WERI-Rb-1 (cell line): ENCODE data around the gene NISCH.

Source experiments
- DNase-seq: peaks from one replicate; pipeline ENCODE4 v3.0.0-alpha.2; 2020
- H3K27ac ChIP-seq: fragments of 250-450 bp; sonication (Bioruptor Pico); 2 replicates; pipeline ENCODE4 v1.5.1; 2020; ENCODE audit warnings: mild to moderate bottlenecking, moderate library complexity
- H3K27me3 ChIP-seq: fragments of 250-450 bp; sonication (Bioruptor Pico); 2 replicates; pipeline ENCODE4 v1.5.1; 2021; ENCODE audit warnings: mild to moderate bottlenecking, low read depth, moderate library complexity; ENCODE audit not compliant: insufficient read depth, severe bottlenecking
- H3K36me3 ChIP-seq: fragments of 250-450 bp; sonication (Bioruptor Pico); 2 replicates; pipeline ENCODE4 v1.5.1; 2020; ENCODE audit warnings: mild to moderate bottlenecking, moderate library complexity
- H3K4me3 ChIP-seq: 2 replicates; pipeline ENCODE4 v1.5.1; 2011; ENCODE audit warnings: low read depth, mild to moderate bottlenecking, control low read depth, low read length
- H3K9me3 ChIP-seq: fragments of 250-450 bp; sonication (Bioruptor Pico); 2 replicates; pipeline ENCODE4 v1.5.1; 2021; ENCODE audit warnings: mild to moderate bottlenecking, moderate library complexity; ENCODE audit not compliant: severe bottlenecking
- TF ChIP-seq, protein P1 (sequence below): IDR thresholded peaks from 2 replicates; pipeline ENCODE4 v1.5.1; 2011; ENCODE audit warnings: low read depth, mild to moderate bottlenecking, control low read depth, inconsistent platforms, low read length

The NISCH gene

DNA sequence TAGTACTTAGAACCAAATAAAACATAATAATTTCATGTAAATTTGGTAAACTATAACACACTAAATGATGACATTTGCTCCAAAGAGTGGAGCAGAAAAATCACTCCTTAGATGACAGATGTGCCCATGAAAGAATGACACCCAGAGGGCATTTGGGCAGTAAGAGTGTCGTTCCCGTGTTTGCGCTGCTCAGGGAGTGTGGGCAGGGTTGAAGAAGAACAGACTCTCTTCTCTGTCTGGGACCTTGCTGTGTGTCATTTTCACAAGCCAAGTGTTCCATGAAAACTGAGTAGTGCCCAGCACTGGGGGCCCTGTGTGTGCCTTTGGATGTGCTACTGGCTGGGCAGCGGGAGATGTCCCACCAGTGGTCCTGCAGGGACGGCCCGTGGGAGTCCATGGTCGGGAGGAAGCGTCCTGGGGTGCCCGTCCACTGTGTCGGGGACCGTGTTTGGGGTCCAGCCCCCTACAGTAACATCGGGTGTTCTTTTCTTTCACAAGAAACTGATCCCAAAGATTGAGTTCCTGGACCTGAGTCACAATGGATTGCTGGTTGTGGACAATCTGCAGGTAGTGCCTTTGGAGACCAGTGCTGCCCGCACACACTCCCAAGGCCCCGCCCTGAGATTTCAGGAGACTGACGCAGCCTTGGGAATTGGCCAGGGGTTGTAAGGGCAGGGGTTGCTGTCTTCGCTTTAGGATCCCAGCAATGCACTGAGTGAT, 21.8 kb downstream of the NISCH start:
- H3K27ac ChIP-seq = no peak overlapping the region
- H3K4me3 ChIP-seq = no peak overlapping the region
- DNase-seq = no peak
- peaks cover 100% of the 10 kb centered on the region for H3K36me3 ChIP-seq
- no peaks in the 10 kb centered on the region for H3K9me3 ChIP-seq
- H3K27me3 ChIP-seq = no peaks in the 10 kb centered on the region
- TF ChIP-seq, protein P1, sequence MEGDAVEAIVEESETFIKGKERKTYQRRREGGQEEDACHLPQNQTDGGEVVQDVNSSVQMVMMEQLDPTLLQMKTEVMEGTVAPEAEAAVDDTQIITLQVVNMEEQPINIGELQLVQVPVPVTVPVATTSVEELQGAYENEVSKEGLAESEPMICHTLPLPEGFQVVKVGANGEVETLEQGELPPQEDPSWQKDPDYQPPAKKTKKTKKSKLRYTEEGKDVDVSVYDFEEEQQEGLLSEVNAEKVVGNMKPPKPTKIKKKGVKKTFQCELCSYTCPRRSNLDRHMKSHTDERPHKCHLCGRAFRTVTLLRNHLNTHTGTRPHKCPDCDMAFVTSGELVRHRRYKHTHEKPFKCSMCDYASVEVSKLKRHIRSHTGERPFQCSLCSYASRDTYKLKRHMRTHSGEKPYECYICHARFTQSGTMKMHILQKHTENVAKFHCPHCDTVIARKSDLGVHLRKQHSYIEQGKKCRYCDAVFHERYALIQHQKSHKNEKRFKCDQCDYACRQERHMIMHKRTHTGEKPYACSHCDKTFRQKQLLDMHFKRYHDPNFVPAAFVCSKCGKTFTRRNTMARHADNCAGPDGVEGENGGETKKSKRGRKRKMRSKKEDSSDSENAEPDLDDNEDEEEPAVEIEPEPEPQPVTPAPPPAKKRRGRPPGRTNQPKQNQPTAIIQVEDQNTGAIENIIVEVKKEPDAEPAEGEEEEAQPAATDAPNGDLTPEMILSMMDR = no peak

GRCh38 chr3:52477796-52478095, 22.3 kb downstream of the NISCH start:
- H3K4me3 ChIP-seq = no peak overlapping the region
- H3K27ac ChIP-seq = no peak overlapping the region
- no peaks in the 10 kb centered on the region for H3K27me3 ChIP-seq
- TF ChIP-seq, protein P1 = no peak
- DNase-seq = no peak
- H3K9me3 ChIP-seq = no peaks in the 10 kb centered on the region
- H3K36me3 ChIP-seq = peaks cover 100% of the 10 kb centered on the region

DNA sequence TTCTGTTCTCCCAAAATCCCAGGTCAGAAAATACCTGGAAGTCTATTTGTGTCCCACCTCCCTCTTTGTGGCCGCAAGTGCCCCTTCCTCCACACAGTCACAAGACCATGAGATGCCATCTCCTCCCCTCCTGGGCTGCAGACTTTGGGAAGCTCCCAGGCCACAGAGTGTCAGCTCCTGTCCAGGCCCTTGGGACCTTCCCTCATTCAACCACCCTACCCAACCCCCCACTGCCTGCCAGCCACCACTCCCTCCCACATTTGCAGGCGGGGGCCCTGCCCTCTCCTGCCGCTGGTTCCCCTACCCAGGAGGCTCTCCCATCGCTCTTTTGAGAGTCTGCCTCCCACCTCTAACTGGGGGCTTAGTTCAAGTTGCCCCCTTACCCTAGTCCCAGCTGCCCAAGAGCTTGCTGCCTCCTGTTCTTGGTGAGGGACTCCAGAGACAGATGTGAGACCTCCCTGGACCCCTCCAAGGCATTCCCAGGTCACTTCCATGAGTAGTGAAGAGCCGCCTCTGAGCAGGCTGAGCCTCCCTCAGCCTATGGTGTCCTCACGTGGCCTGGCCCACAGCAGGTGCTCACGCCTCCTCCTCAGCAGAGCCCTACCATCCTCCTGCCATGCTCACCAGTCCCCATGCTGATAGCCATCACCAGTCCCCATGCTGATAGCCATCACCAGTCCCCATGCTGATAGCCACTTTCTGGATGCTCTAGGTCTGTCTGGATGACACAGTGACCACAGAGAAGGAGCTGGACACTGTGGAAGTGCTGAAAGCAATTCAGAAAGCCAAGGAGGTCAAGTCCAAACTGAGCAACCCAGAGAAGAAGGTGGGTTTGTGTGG, 23.9 kb downstream of the NISCH start:
- TF ChIP-seq, protein P1 = no peak
- H3K36me3 ChIP-seq = peaks cover 98% of the 10 kb centered on the region

GRCh38 chr3:52479877-52480575, 24.6 kb downstream of the NISCH start:
- Histone ChIP-seq H3K9me3 (no peaks in the 10 kb centered on the region), H3K4me3 (no peak overlapping the region), H3K36me3 (peaks cover 96% of the 10 kb centered on the region), H3K27ac (no peak overlapping the region), H3K27me3 (no peaks in the 10 kb centered on the region)
- TF ChIP-seq, protein P1 = no peak
- DNase-seq = no peak

More for the DNA sequence above, 23.9 kb downstream of the NISCH start:
- Histone ChIP-seq H3K27ac (no peak overlapping the region), H3K4me3 (no peak overlapping the region), H3K9me3 (no peaks in the 10 kb centered on the region), H3K27me3 (no peaks in the 10 kb centered on the region)
- no peak for DNase-seq

DNA sequence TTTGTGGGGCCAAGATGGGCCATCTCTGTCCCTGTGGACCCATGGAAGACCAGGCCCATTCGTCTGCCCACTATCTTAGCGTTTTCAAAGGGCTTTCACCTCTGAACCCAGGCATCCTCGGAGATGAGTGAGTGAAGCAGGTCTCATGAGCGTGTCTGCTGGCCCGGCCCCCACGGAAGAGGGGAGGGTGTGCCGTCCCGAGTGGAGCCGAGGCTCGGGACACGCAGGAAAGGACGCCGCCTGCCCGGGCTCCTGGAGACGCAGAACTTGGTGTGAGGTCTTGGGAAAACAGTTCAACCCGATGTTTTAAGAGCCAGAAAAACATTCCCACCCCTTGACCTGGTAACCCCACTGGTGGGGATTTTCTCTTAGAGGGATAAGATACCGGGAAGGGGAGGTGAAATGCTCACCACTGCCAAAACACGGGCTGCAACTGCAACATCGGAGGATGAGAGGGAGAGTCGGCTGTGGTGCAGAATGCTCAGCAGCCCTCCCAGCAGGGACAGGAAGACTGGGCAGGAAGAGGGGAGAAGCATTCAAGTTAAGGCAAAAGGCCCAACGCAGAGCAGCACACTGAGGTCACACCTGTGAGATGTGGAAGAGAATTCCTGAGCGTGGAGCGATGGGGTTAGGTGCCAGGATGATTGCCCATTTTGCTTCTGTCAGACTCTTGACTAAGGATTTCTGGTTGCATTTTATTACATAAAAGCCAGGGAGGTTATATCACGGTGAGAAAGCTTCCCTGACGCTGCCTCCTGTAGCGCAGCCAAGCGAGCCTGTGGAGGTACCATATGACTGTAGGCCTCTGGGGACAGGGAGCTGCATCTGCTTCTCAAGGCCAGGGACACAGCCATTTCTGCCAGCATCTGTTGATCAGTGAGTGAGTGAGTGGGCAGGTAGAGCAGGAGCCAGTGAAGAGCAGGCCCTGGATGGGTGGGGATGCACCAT, 25.6 kb downstream of the NISCH start:
- DNase-seq = no peak
- TF ChIP-seq, protein P1 = no peak
- Histone ChIP-seq H3K27me3 (no peaks in the 10 kb centered on the region), H3K9me3 (no peaks in the 10 kb centered on the region), H3K27ac (no peak overlapping the region), H3K36me3 (peaks cover 96% of the 10 kb centered on the region), H3K4me3 (no peak overlapping the region)
